Neural cell (in vitro differentiated cells): ENCODE results near the gene NHSL2.

Experiments used
- EP300 ChIP-seq: fragments of 450-650 bp; conservative IDR thresholded peaks from 2 replicates; pipeline ENCODE4 v1.6.1; 2014; ENCODE audit warnings: antibody characterized with exemption, mild to moderate bottlenecking, moderate library complexity; ENCODE audit not compliant: poor library complexity, severe bottlenecking
- EZH2 ChIP-seq: fragments of 200-600, 300-800 bp; shearing (Covaris generic), sonication (generic); IDR thresholded peaks from 2 replicates; pipeline ENCODE4 v1.6.1; 2014; ENCODE audit warnings: antibody characterized with exemption, low read length, borderline replicate concordance, mild to moderate bottlenecking; ENCODE audit not compliant: insufficient read depth, poor library complexity, severe bottlenecking
- POLR2AphosphoS5 ChIP-seq: IDR thresholded peaks from 2 replicates; pipeline ENCODE4 v1.6.1; 2012
- RAD21 ChIP-seq: fragments of 450-650 bp; conservative IDR thresholded peaks from 2 replicates; pipeline ENCODE4 v1.6.1; 2014; ENCODE audit warnings: antibody characterized with exemption, mild to moderate bottlenecking, moderate library complexity
- TAF1 ChIP-seq: IDR thresholded peaks from 2 replicates; pipeline ENCODE4 v1.6.1; 2012; ENCODE audit warnings: low read depth
- TF ChIP-seq, protein P1 (sequence below): fragments of 450-650 bp; IDR thresholded peaks from 2 replicates; pipeline ENCODE4 v1.5.1; 2014; ENCODE audit warnings: antibody characterized with exemption, mild to moderate bottlenecking, moderate library complexity; ENCODE audit not compliant: poor library complexity, severe bottlenecking

DNA sequence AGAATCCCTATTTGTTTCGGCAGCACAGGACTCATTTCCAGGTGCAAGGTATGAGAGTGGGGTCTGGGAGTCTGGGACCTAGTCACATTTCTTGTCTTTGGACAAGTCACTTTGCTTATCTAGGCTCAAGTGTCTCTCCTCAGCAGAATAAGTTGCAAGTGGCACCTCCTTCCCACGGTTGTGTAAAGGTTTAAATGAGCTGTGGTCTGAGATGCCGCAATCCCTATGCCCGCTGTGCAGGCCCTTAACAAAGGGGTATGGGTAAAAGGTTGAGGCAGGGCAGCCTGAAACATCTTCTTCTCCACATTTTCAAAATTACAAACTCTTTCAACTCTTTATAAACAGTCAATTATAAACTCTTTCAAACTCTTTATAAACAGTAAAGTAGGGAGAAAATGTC, 127.4 kb downstream of the NHSL2 start:
- TF ChIP-seq, protein P1, sequence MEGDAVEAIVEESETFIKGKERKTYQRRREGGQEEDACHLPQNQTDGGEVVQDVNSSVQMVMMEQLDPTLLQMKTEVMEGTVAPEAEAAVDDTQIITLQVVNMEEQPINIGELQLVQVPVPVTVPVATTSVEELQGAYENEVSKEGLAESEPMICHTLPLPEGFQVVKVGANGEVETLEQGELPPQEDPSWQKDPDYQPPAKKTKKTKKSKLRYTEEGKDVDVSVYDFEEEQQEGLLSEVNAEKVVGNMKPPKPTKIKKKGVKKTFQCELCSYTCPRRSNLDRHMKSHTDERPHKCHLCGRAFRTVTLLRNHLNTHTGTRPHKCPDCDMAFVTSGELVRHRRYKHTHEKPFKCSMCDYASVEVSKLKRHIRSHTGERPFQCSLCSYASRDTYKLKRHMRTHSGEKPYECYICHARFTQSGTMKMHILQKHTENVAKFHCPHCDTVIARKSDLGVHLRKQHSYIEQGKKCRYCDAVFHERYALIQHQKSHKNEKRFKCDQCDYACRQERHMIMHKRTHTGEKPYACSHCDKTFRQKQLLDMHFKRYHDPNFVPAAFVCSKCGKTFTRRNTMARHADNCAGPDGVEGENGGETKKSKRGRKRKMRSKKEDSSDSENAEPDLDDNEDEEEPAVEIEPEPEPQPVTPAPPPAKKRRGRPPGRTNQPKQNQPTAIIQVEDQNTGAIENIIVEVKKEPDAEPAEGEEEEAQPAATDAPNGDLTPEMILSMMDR, result no peak
- TF ChIP-seq TAF1 (no peak), EP300 (no peak), POLR2AphosphoS5 (no peak), EZH2 (no peak), RAD21 (no peak)
